SKM-1 treated with dmso at 0.1 percent for 144 hours (cell line): ENCODE data around the gene RNF151.

ENCODE experiments used
- DNase-seq: peaks from one replicate; lab custom pipeline; 2025; ENCODE audit not compliant: unreplicated experiment; lab: John Stamatoyannopoulos, UW

The RNF151 gene

DNA sequence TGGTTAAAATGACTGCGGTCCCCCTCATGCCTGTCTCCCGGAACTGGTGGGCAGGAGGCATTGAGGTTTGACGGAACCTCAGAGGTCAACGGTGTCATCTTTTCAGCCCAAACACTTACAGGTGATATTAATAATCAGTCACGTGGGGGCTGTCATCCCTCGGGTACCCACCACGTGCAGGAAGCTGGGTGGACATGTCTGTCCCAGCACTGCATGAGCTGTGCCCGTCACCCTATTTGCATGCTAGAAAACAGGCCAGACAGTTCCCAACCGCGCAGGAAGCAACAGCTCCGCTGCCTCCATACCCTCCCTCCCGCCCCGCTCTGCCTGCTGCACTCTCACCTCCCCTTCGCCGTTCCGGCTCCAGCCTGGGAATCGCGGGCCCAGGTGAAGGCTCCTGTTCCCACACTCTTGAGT is 24.5 kb downstream of the RNF151 start:
- no peak for DNase-seq

DNA sequence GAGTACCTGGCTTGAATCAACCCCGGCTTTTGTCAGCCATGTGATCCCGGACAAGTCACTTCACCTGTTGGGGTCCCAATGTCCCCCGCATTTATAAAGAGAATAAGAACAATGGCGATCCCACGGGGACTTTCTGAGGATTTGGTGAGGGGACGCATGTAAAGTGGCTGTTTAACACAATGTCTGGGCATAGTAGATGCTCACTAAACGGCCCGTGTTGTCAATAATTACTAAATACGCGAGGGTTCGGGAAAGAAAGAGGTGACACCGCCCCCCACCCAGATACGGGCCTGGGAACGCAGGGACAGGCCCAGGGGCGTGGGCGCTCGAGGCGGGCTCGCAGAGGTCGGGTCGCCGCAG is 24.9 kb downstream of the RNF151 start:
- DNase-seq, result no peak

DNA sequence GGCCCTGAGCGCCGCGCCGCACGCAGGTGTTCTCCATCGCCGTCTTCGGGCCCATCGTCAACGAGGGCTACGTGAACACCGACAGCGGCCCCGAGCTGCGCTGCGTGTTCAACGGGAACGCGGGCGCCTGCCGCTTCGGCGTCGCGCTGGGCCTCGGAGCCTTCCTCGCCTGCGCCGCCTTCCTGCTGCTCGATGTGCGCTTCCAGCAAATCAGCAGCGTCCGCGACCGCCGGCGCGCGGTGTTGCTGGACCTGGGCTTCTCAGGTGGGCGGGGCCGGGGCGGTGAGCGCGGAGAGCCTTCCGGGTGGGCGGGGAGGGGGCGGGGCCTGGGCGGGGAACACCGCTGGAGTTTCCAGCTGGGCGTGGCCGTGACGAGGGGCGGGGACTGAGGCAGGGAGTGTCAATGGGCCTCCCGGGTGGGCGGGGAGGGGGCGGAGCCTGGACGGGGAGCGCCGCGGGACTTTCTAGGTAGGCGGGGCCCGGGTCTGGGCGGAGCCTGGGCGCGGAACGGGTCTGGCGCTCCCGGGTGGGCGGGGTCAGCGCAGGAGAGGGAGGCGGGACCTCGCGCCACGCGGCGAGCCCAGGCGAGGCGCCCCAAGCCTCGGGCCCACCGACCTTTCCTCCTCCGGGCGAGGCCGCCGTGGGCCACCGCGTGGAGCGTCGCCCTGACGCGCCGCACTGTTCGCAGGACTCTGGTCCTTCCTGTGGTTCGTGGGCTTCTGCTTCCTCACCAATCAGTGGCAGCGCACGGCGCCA is 25.5 kb downstream of the RNF151 start:
- peak; percentile 81 for DNase-seq

DNA sequence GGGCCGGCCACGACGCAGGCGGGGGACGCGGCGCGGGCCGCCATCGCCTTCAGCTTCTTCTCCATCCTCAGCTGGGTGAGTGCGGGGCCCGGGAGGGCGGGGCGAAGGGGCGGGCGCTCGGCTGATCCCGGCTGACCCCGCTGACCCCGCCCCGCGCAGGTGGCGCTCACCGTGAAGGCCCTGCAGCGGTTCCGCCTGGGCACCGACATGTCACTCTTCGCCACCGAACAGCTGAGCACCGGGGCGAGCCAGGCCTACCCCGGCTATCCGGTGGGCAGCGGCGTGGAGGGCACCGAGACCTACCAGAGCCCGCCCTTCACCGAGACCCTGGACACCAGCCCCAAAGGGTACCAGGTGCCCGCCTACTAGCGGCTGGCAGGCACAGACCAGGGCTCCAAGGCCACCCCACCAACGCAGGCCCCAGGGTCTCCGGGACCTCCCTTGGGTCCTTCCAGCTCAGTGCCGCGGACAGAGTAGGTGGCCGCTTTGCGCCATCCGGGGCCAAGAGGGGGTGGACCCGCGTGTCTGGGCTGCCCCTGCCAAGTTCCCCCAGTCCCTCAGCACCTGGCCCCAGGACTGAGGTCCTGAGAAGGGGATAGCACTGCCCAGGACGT is 26.2 kb downstream of the RNF151 start:
- DNase-seq, result no peak

- DNase-seq, result no peak
Measured at GRCh38 chr16:1993731-1994131, 27.1 kb downstream of the RNF151 start.

GRCh38 chr16:1997494-1998359 is 31.1 kb downstream of the RNF151 start:
- no peak for DNase-seq

GRCh38 chr16:1998360-1998835 is 31.7 kb downstream of the RNF151 start:
- DNase-seq, result no peak

GRCh38 chr16:1998852-1999801 is 32.5 kb downstream of the RNF151 start:
- DNase-seq, result no peak

GRCh38 chr16:1999866-2000514 is 33.3 kb downstream of the RNF151 start:
- DNase-seq, result no peak

DNA sequence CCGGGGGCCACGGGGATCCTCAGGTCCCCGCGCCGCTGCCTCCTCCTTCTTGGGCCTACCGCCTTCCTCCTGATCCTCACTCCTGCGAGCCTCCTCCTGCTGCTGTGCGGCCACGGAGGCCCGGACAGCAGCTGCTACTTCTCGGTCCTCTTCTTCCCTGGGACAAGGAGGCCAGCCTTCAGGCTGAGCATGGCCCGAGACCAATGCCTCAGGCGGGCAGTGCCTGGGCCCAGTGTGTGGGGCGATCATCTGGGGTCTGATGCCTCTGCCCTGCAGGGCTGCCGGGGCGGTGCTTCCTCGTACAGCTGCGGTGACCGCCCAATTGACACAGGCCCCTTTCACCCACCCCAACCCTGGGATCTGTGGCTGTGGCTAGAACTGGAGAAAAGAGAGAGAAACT is 34.4 kb downstream of the RNF151 start:
- no peak for DNase-seq

DNA sequence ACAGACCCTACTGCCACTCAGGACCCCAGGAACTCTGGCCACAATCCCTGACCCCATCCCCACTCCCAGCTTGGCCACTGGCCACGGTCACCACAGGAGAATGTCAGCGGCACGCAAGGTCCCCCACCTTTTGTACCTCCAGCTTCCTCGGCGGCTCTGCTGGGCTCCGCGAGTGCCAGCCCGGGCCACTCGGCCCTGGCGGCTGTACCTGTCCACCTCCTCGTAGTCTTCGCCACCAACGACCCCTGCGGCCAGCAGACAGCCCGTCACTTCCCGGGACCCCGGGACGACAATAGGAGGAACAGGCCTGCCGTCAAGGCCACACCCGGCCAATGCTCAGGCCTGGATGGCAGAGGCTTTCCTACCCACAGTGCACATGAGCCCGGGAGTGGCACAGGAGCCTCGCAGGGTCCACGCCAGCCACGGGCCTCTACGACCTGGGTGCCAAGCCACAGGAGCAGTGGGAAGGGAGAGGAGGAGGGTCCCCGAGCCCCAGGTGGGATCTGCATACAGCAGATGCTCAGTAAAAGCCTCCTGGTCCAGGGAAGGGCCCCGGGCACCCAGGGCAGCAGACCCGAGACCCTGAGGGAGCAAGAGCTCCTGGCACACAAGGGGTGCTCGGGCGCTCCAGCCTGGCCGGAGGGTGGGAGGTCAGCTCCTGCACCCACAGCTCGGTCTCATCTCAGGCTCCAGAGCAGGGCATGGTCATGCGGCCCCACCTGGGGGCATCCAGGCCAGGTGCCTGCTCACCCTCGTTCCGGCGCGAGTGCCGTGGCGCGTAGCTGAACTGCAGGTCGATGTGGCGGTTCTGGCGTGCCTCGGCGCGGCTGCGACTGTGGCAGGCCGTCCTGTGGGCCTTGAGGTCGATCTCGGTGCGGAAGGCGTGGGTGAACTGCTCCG is 35.0 kb downstream of the RNF151 start:
- DNase-seq, result no peak

DNA sequence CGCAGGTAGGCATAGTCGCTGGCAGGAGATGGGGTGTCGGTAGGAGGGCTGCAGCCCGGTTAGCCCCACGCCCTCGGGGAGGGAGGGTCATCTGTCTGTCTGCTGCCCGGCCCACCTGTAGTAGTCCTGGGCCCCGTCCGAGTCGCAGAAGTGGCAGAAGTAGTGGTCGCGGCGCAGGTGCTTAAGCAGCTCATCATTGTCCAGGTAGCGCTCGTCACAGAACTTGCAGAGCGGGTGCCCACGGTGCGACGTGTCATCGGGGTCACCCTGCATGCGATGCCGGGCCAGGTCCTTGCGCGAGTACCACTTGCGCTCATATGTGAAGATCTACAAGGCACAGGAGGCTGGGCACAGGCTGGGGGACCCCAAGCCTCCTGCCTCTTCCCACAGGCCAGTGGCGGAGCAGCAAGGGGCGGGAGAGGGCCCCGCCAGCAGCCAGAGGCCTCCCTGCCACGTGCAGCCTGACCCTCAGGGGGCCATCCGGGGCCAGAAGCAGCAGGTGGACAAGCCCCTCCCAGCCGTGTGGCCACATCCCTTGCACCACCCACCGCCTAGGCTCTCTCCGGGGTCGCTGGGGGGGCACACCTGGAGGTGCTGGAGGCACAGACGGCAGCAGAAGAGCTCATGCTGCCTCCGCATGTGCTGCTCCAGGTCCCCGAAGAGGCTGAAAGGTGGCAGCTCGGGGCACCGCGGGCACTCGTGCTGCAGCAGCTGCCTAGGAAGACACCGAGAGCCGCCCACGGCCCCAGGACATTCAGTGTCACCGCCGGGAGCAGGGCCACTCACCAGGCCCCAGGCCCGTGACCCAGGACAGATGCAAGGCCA is 36.0 kb downstream of the RNF151 start:
- DNase-seq, result no peak

GRCh38 chr16:2003231-2003826 is 36.7 kb downstream of the RNF151 start:
- DNase-seq, result no peak

GRCh38 chr16:2003827-2004641 is 37.4 kb downstream of the RNF151 start:
- peak; percentile 83 for DNase-seq

- DNase-seq, result no peak
Measured at GRCh38 chr16:2004795-2005517, 38.3 kb downstream of the RNF151 start.

- DNase-seq, result no peak
Measured at GRCh38 chr16:2005646-2006045, 39.0 kb downstream of the RNF151 start.
